GM18519 (cell line): ENCODE measurements around the gene DAB2IP.

Experiments
- ATAC-seq: cut with Tn5 transposase; IDR thresholded peaks from one replicate; pipeline ENCODE4 v1.9.1; 2021; ENCODE audit warnings: mild to moderate bottlenecking, moderate library complexity; ENCODE audit not compliant: unreplicated experiment, low FRiP score

Gene DAB2IP

DNA sequence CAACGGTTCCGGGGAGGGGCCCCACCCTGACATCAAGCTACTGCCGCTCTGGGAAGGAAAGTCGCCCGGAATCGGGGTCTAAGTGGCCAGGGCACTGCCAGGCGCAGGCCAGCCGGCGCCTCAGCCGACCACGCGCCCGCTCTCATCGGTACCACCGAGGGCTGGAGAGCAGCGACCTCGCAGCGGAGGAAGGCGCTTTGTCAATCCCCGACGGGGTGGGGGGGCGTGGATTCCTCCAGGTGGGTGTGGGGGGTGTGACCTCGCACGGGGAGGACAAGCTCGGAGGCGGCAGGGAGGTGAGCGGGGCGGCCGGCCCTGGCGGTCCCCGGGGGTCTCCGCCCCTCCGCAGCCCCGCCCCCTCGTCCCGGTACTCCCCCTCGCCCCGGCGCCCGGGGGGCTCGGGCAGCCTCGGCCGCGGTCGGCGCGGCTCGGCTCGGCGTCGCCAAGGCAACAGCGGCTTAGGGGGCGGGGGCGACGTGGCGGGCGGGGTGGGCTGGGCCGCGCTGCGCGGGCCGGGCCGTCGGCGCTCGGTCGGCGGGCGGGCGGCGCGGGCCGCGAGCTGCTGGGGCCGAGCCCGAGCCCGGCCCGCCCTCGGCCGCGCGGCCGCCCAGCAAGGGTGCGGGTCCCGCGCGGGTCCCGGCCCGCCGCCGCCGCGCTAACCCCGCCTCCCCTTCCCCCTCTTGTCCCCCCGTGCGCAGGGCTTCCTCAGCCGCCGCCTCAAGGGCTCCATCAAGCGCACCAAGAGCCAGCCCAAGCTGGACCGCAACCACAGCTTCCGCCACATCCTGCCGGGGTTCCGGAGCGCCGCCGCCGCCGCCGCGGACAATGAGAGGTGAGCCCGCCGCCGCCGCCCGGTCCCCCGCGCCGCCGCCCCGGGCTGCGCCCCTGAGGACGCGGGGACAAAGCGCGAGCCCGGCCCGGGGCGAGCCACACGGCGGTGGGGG lies 47.5 kb downstream of the DAB2IP start:
- ATAC-seq = no peak

- no peak for ATAC-seq
These were observed 48.2 kb downstream of the DAB2IP start for GRCh38 chr9:121699571-121700164.

DNA sequence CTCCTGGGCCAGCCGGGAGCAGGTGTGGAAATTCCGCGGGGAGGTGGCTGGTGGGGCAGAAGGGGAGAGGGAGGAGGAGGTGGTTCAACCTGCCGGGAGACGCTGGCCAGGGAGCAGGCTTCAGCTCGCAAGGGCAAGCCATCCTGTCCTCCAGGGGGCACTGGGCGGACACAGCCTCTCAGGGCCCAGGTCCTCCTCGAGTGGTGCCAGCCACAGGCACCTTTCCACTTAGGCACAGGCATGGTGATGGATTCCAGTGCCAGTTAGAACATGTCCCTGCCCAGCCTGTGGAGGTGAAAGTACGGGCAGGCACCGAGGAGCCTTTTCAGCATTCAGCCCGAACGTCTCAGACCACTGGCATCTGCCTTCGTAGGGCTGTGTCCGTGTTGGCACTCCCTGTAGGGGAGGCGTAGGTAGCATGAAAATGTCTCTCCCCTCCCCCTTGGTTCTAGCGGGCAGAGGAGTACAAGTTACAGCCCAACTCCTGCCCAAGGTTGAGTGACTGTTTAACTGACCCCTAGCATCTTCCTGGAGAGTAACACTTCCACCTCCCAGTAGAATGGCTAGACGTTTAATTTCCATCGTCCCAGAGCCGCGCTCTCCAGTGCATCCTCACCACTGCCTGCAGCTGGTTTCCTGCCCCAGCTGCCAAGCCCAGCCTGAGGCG lies 48.9 kb downstream of the DAB2IP start:
- ATAC-seq = no peak

GRCh38 chr9:121700832-121701419 lies 49.5 kb downstream of the DAB2IP start:
- ATAC-seq = no peak

DNA sequence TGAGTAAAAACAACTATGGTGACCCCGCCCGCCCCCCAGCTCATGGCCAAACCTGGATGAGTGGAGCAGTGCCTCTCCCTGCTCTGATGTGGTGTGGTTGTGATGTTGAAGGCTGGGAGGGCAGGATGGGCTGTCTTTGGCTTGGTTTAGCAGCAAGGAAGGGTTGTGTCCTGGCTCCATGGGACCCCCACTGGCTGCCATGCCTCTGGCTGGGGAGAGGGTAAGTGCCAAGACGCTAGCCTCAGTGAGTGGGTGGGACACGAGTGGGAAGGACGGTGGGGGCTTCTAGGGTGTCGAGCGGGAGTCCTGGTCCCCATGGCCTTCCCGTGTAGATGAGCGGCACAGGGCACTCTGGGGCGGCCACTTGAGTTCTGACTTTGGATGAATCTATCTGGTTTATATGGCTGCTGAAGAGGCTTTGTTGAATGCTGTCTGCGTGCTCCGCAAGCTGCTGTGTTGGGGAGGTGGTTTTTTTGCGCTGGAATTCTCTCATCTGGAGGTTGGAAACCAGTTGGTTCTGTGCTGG lies 50.4 kb downstream of the DAB2IP start:
- no peak for ATAC-seq

DNA sequence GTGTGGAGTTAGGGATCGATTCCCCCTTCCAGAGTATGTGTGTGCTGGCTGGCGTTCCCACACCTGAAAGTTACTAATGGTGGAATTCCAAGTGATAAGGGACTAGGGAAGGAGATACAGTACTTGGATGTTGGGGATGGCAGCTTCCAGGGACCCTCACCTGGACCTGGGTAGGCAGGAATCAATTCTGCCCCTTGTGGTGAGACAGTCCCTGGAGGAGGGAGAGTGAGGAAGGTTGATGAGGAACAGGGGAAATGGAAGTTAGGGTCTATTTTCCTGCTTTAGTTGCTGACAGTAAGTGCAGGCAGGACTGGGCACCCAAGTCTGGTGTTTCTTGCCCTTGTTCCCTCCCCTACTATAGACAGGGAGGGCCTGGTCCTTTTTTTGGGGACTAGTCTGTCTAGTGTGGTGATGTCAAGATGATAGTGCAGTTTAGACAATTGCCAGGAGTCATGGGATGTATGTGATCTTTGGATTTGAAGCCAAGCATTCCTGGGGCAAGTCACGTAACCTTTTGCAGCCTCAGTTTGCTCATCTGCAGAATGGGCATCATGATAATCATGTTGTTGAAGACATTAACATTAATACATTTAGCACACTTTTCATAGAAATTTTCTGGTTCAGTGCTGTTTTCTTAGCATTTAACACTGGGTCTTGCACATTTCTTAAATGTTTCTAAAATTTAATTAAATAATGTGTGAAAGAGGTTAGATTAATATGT lies 51.7 kb downstream of the DAB2IP start:
- no peak for ATAC-seq

DNA sequence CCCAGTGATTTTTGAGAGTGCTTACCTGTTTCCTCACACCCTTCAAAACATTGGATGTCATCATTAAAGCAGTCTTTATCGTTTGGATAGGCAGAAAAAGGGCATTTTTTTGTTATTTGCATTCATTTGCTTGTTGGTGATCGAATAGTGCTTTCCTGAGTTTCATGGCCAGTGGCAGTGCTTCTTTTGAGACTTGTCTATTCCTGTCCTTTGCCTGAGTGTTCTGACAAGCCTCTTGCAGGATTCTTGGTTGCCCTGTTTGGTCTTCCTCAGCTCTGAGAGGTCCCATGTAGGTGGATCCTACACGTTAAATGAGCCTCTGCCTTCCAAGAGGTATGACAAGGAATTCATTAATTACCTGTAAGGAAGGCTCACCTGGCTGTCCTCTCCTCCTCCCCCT lies 52.8 kb downstream of the DAB2IP start:
- no peak for ATAC-seq

- no peak for ATAC-seq
These were observed 54.8 kb downstream of the DAB2IP start for GRCh38 chr9:121706149-121706750.

DNA sequence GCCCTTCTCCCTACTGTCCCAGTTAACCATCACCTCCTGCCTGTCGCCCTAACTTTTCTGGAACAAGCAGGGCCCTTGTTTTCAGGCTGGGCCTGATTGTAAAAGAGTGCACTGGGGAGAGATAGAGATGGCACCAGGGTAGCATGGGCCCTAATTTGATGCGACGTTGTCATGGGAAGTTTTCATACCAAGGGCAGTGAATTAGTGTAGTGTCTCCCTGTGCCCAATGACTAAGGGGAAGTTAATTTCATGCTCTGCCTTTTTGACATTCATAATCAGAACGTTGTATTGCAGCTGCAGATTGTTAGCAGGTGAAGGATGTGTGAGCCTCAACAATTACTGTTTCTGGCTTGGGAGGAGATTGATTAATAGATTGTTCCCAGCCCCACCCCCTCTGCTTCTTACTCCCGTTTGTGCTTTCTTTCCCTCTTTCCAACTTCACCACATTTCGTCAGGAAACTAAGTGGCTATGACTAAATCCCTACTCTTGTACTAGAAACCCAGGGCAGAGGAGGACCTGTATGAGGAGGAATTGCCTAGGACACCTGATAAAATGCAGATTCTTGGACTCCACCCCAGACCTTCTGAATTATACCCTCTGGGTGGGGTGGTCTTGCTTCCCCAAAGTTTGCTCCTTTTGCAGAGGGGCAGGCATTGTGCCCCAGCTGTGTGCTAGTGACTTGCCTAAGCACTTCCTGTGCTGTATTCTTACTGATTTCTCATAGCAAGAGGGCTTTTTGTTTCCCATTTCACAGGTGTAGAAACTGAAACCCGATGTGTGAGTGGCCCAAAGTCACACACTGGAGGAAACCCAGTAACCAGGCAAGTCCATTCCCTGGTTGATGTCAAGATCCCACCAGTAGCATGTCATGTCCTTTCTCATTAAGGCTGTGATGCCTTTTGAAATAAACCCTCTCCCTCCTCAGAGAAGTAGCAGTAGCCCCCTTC lies 56.3 kb downstream of the DAB2IP start:
- peak; percentile 81 for ATAC-seq

GRCh38 chr9:121708768-121709488 lies 57.5 kb downstream of the DAB2IP start:
- no peak for ATAC-seq

DNA sequence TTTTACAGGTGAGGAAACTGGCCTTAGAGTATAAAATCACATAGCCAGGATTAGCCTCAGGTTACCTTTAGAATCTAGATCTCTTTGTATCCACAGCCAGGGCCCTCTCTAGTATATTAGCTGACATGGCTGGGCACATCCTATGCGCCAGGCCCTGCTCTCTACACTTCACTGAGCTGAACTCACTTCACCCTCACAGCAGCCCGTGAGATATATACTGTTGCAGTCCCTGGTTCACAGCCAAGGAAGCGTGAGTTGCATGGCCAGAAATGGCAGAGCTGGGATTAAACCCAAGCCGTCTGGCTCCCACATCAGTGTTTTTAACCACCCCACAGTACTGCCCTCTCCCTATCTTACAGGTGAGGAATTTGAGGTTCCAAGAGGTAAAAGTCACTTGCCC lies 58.4 kb downstream of the DAB2IP start:
- ATAC-seq = no peak

DNA sequence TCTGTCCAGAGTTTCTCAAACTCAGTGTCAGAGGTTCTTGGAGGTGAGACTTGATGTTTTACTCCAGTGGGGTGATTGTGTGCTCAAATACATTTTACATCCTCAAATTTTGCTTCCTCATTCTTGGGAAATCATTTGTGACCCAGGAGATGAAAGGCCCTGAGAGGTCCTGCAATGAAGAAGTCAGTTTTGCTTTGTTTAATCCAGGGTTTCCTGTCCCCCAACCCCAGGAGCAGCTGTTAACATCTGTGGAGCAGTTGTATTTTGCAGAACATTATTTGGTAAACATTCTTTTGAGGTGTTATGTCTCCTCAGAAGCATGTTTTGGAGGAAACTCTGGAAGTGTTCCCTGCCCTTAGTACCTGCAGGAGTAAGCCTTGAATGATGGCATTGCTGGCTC lies 59.8 kb downstream of the DAB2IP start:
- ATAC-seq = no peak

DNA sequence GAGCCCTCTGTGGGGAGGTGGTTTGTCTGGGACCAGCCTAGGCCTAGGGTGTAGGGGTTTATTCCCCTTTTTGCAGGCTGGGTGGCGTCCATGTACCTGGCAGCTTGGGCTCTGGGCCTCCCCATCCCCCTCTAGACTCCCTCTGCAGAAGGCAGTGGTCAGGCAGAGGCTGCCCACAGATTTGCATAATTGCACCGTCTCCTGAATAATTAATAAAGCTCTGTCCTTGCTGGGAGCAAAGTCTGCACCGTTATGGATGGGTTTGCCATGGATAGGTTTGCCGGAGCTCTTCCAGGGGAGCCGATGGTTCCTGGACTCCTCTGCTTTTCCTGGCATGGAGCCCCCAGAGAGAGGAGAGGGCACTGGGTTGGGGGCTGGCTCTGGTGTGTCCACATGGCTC lies 60.4 kb downstream of the DAB2IP start:
- ATAC-seq = no peak

GRCh38 chr9:121713400-121714070 lies 62.1 kb downstream of the DAB2IP start:
- no peak for ATAC-seq

- ATAC-seq = no peak
These were observed 62.8 kb downstream of the DAB2IP start for GRCh38 chr9:121714075-121714705.

DNA sequence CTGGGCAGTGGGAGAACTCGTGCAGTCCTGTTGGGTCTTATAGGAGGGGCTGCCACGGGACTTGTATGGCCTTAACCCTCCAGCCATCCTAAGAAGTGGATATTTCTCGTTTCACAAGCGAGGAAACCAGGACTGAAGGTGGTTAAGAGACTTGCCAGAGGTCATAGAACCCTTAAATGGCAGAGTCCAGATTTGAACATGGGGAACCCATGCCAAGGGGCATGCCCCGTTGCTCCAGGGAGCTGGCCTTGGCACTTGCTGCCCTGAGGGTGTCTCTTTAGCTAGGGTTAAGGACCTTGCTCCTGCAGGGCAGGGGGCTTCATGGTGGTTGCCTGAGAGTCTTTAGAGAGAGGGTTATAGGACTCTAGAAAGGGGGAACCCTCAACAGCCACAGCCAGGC lies 63.4 kb downstream of the DAB2IP start:
- ATAC-seq = no peak
